SU-DHL-6 (cell line): ENCODE measurements around the gene EFCAB11.

ENCODE experiments used
- EZH2phosphoT487 ChIP-seq: fragments of 200-600 bp; sonication (generic), shearing (Covaris generic); conservative IDR thresholded peaks from 2 replicates; pipeline ENCODE4 v1.6.1; 2018; ENCODE audit warnings: mild to moderate bottlenecking, antibody characterized with exemption, low read length, moderate library complexity, mixed read lengths
- TF ChIP-seq, protein P1 (sequence below): fragments of 200-600 bp; sonication (generic); IDR thresholded peaks from one replicate; pipeline ENCODE4 v1.5.1; 2017; ENCODE audit warnings: antibody characterized with exemption, mild to moderate bottlenecking, low read length, moderate library complexity; ENCODE audit not compliant: insufficient read depth, poor library complexity, severe bottlenecking

DNA sequence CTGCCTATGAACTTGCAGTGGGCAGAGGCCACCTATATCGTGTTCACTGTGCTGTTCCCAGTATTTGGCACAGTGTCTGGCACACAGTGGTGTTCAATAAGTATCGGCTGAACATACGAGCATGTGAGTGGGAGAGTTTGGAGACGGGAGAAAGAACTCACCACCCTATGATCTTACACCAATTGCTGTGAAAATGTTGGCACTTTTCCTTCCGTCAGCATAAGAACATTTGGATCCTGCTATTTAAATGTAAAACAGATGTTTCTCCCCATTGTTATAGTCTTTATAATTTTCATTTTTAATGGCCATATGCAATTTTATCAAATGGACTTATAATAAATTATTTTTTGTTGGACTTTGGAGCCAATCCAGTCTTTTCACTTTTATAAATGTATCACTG is 144.4 kb downstream of the EFCAB11 start:
- TF ChIP-seq, protein P1, sequence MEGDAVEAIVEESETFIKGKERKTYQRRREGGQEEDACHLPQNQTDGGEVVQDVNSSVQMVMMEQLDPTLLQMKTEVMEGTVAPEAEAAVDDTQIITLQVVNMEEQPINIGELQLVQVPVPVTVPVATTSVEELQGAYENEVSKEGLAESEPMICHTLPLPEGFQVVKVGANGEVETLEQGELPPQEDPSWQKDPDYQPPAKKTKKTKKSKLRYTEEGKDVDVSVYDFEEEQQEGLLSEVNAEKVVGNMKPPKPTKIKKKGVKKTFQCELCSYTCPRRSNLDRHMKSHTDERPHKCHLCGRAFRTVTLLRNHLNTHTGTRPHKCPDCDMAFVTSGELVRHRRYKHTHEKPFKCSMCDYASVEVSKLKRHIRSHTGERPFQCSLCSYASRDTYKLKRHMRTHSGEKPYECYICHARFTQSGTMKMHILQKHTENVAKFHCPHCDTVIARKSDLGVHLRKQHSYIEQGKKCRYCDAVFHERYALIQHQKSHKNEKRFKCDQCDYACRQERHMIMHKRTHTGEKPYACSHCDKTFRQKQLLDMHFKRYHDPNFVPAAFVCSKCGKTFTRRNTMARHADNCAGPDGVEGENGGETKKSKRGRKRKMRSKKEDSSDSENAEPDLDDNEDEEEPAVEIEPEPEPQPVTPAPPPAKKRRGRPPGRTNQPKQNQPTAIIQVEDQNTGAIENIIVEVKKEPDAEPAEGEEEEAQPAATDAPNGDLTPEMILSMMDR: no peak
- TF ChIP-seq EZH2phosphoT487: no peak
